Jurkat, Clone E6-1 (cell line): ENCODE results near the gene SHOC2.

Experiments
- DNase-seq: peaks from one replicate; pipeline ENCODE4 v3.0.0-alpha.2; 2011; ENCODE audit warnings: low read depth, low spot score
- H3K4me3 ChIP-seq: 2 replicates; pipeline ENCODE4 v1.5.1; 2011; ENCODE audit warnings: mild to moderate bottlenecking, low read length, control low read depth, moderate library complexity

Gene SHOC2

GRCh38 chr10:111017098-111017497 is 97.7 kb downstream of the SHOC2 start:
- H3K4me3 ChIP-seq, result no peak overlapping the region
- DNase-seq, result no peak

- no peak overlapping the region for H3K4me3 ChIP-seq
- no peak for DNase-seq
Measured at GRCh38 chr10:111018021-111018420, 98.6 kb downstream of the SHOC2 start.

- DNase-seq, result peak; percentile 57
- no peak overlapping the region for H3K4me3 ChIP-seq
Measured at GRCh38 chr10:111023060-111023459, 103.7 kb downstream of the SHOC2 start.

GRCh38 chr10:111030042-111030750 is 110.8 kb downstream of the SHOC2 start:
- DNase-seq, result no peak
- no peak overlapping the region for H3K4me3 ChIP-seq

- no peak for DNase-seq
- H3K4me3 ChIP-seq, result no peak overlapping the region
Measured at GRCh38 chr10:111034598-111035310, 115.3 kb downstream of the SHOC2 start.

GRCh38 chr10:111035542-111035941 is 116.1 kb downstream of the SHOC2 start:
- no peak for DNase-seq
- H3K4me3 ChIP-seq, result no peak overlapping the region

GRCh38 chr10:111037858-111038257 is 118.5 kb downstream of the SHOC2 start:
- no peak for DNase-seq
- H3K4me3 ChIP-seq, result no peak overlapping the region

- DNase-seq, result no peak
- H3K4me3 ChIP-seq, result no peak overlapping the region
Measured at GRCh38 chr10:111039522-111039921, 120.1 kb downstream of the SHOC2 start.

- DNase-seq, result no peak
- no peak overlapping the region for H3K4me3 ChIP-seq
Measured at GRCh38 chr10:111057006-111057405, 137.6 kb downstream of the SHOC2 start.
